H9 (cell line): ENCODE measurements around the gene ODC1. TPM values are rescaled to one million over a fixed set of nuclear protein-coding genes. Genes with fewer than 3 reads are reported as not detected.

Experiments used
- DNase-seq: peaks from one replicate; pipeline ENCODE4 v3.0.0-alpha.2; 2017
- H2AFZ ChIP-seq: one replicate; pipeline ENCODE4 v1.6.1; 2013; ENCODE audit warnings: mild to moderate bottlenecking, low read length, control low read depth, moderate library complexity
- H2AK5ac ChIP-seq: 2 replicates; pipeline ENCODE4 v1.6.1; 2013; ENCODE audit warnings: low read length, control low read depth, mixed read lengths; ENCODE audit not compliant: insufficient read length
- H2BK120ac ChIP-seq: one replicate; pipeline ENCODE4 v1.6.1; 2013; ENCODE audit warnings: low read depth, mild to moderate bottlenecking, low read length, control low read depth, inconsistent platforms; ENCODE audit not compliant: poor library complexity, severe bottlenecking
- H2BK12ac ChIP-seq: 2 replicates; pipeline ENCODE4 v1.6.1; 2013; ENCODE audit warnings: low read length, control low read depth, mixed read lengths, low read depth; ENCODE audit not compliant: insufficient read length
- H2BK15ac ChIP-seq: 2 replicates; pipeline ENCODE4 v1.6.1; 2013; ENCODE audit warnings: low read depth, low read length, control low read depth
- H2BK20ac ChIP-seq: one replicate; pipeline ENCODE4 v1.6.1; 2013; ENCODE audit warnings: low read depth, mild to moderate bottlenecking, low read length, control low read depth, inconsistent platforms; ENCODE audit not compliant: poor library complexity, severe bottlenecking
- H2BK5ac ChIP-seq: 2 replicates; pipeline ENCODE4 v1.6.1; 2013; ENCODE audit warnings: low read length, control low read depth, mixed read lengths; ENCODE audit not compliant: insufficient read length
- H3K14ac ChIP-seq: 2 replicates; pipeline ENCODE4 v1.6.1; 2013; ENCODE audit warnings: low read length, control low read depth; ENCODE audit not compliant: insufficient read depth
- H3K18ac ChIP-seq: 2 replicates; pipeline ENCODE4 v1.6.1; 2013; ENCODE audit warnings: low read depth, mild to moderate bottlenecking, mixed read lengths, low read length, control low read depth; ENCODE audit not compliant: insufficient read length
- H3K23ac ChIP-seq: 2 replicates; pipeline ENCODE4 v1.6.1; 2013; ENCODE audit warnings: low read length, control low read depth, mixed read lengths, low read depth; ENCODE audit not compliant: insufficient read length
- H3K23me2 ChIP-seq: 2 replicates; pipeline ENCODE4 v1.6.1; 2013; ENCODE audit warnings: low read depth, mild to moderate bottlenecking, mixed read lengths, low read length, control low read depth; ENCODE audit not compliant: insufficient read length, poor library complexity, severe bottlenecking
- H3K27ac ChIP-seq: 2 replicates; pipeline ENCODE4 v1.5.1; 2013; ENCODE audit warnings: low read length, control low read depth, mixed read lengths, low read depth; ENCODE audit not compliant: insufficient read length
- H3K27me3 ChIP-seq: 2 replicates; pipeline ENCODE4 v1.6.1; 2013; ENCODE audit warnings: low read length, control low read depth, inconsistent platforms; ENCODE audit not compliant: insufficient read depth
- H3K4ac ChIP-seq: 2 replicates; pipeline ENCODE4 v1.6.1; 2013; ENCODE audit warnings: low read depth, mild to moderate bottlenecking, control low read depth, inconsistent platforms, low read length, moderate library complexity
- H3K4me1 ChIP-seq: 2 replicates; pipeline ENCODE4 v1.6.1; 2013; ENCODE audit warnings: low read length, control low read depth, inconsistent platforms; ENCODE audit not compliant: insufficient read depth
- H3K4me2 ChIP-seq: 2 replicates; pipeline ENCODE4 v1.6.1; 2013; ENCODE audit warnings: low read length, control low read depth, mixed read lengths; ENCODE audit not compliant: insufficient read length, insufficient read depth
- H3K56ac ChIP-seq: 2 replicates; pipeline ENCODE4 v1.6.1; 2013; ENCODE audit warnings: low read depth, mild to moderate bottlenecking, mixed read lengths, low read length, control low read depth; ENCODE audit not compliant: insufficient read length
- H3K79me1 ChIP-seq: 2 replicates; pipeline ENCODE4 v1.6.1; 2013; ENCODE audit warnings: low read depth, mild to moderate bottlenecking, moderate library complexity, low read length, control low read depth, inconsistent platforms; ENCODE audit not compliant: insufficient read depth, poor library complexity, severe bottlenecking
- H3K79me2 ChIP-seq: 2 replicates; pipeline ENCODE4 v1.6.1; 2013; ENCODE audit warnings: low read length, control low read depth, inconsistent platforms; ENCODE audit not compliant: insufficient read depth
- H3K9ac ChIP-seq: 2 replicates; pipeline ENCODE4 v1.6.1; 2013; ENCODE audit warnings: low read length, control low read depth, mixed read lengths; ENCODE audit not compliant: insufficient read length; ENCODE audit errors: extremely low read depth
- H3K9me3 ChIP-seq: one replicate; pipeline ENCODE4 v1.6.1; 2013; ENCODE audit warnings: low read depth, low read length, inconsistent platforms; ENCODE audit not compliant: control insufficient read depth
- H3T11ph ChIP-seq: one replicate; pipeline ENCODE4 v1.6.1; 2013; ENCODE audit warnings: mild to moderate bottlenecking, low read length, control low read depth, inconsistent platforms
- H4K20me1 ChIP-seq: one replicate; pipeline ENCODE4 v1.6.1; 2013; ENCODE audit not compliant: control insufficient read depth, insufficient read length, insufficient read depth
- H4K5ac ChIP-seq: 2 replicates; pipeline ENCODE4 v1.6.1; 2013; ENCODE audit warnings: low read depth, mild to moderate bottlenecking, mixed read lengths, low read length, control low read depth; ENCODE audit not compliant: insufficient read length
- H4K8ac ChIP-seq: replicated peaks from 2 replicates; pipeline ENCODE4 v1.6.1; 2013; ENCODE audit warnings: low read length, control low read depth, mixed read lengths, low read depth; ENCODE audit not compliant: insufficient read length
- H4K91ac ChIP-seq: 2 replicates; pipeline ENCODE4 v1.6.1; 2013; ENCODE audit warnings: low read depth, mild to moderate bottlenecking, moderate library complexity, mixed read lengths, low read length, control low read depth; ENCODE audit not compliant: insufficient read length
- H3K27ac Mint-ChIP-seq, 3 experiments: 2 replicates in 2 of 3; 3 replicates in 1 of 3; pipeline ENCODE4 v1.8.0; 2020 to 2021; ENCODE audit warnings: mixed read lengths in 3 of 3, mild to moderate bottlenecking in 1 of 3, moderate library complexity in 1 of 3
- H3K27me3 Mint-ChIP-seq: 2 replicates; pipeline ENCODE4 v1.8.0; 2021; ENCODE audit warnings: low read depth, mild to moderate bottlenecking, moderate library complexity, mixed read lengths
- H3K36me3 Mint-ChIP-seq, 3 experiments: 2 replicates in 2 of 3; 3 replicates in 1 of 3; pipeline ENCODE4 v1.8.0; 2020 to 2021; ENCODE audit warnings: low read depth in 3 of 3, mixed read lengths in 3 of 3; ENCODE audit not compliant: insufficient read depth in 1 of 3
- H3K4me1 Mint-ChIP-seq, 2 experiments: 2 replicates each; pipeline ENCODE4 v1.8.0; 2020; ENCODE audit warnings: mixed read lengths in 2 of 2
- H3K4me3 Mint-ChIP-seq, 2 experiments: 2 replicates in 1 of 2; 3 replicates in 1 of 2; pipeline ENCODE4 v1.8.0; 2020 to 2021; ENCODE audit warnings: mild to moderate bottlenecking in 2 of 2, mixed read lengths in 2 of 2, moderate library complexity in 1 of 2
- H3K9me3 Mint-ChIP-seq, 2 experiments: 2 replicates in 1 of 2; 3 replicates in 1 of 2; pipeline ENCODE4 v1.8.0; 2020; ENCODE audit warnings: mild to moderate bottlenecking in 2 of 2, mixed read lengths in 2 of 2, moderate library complexity in 1 of 2
- CTCF ChIP-seq: fragments of 200-600 bp; sonication (generic); conservative IDR thresholded peaks from 3 replicates; pipeline ENCODE4 v1.8.0; 2021; ENCODE audit warnings: antibody characterized with exemption, mild to moderate bottlenecking
- WGBS: extraction: QIAGEN DNeasy Blood & Tissue Kit; methylation state at CpG from one replicate; pipeline ENCODE4 v1.1.7; 2013; ENCODE audit warnings: missing lambda C conversion rate, low lambda C conversion rate, mixed read lengths; ENCODE audit not compliant: insufficient read length; ENCODE audit errors: extremely low coverage; 5-methylcytosine and 5-hydroxymethylcytosine counted together
- total RNA-seq: library from RNA; stranded (reverse); gene quantifications from 2 replicates; pipeline ENCODE4 v1.2.1, GENCODE V29; 2021

Gene ODC1
- total RNA-seq, 1 experiment from 2014 or later = 48.3 TPM

- Histone ChIP-seq H3K9me3 (no peaks in the 10 kb centered on the region), H3K79me1 (no peaks in the 10 kb centered on the region), H2BK20ac (no peak overlapping the region), H4K91ac (no peak overlapping the region), H2BK15ac (no peak overlapping the region), H3K9ac (no peak overlapping the region), H2BK120ac (no peak overlapping the region), H3K56ac (no peak overlapping the region), H2BK5ac (no peak overlapping the region), H3K4ac (no peak overlapping the region), H3K23me2 (no peaks in the 10 kb centered on the region), H3K4me1 (no peaks in the 10 kb centered on the region), H3K79me2 (no peaks in the 10 kb centered on the region), H3K27me3 (no peaks in the 10 kb centered on the region), H2BK12ac (no peak overlapping the region), H4K20me1 (no peaks in the 10 kb centered on the region), H2AFZ (no peak overlapping the region), H3T11ph (no peak overlapping the region), H2AK5ac (no peak overlapping the region), H4K8ac (no peak overlapping the region), H3K27ac (no peak overlapping the region), H3K14ac (no peak overlapping the region), H3K18ac (no peak overlapping the region), H3K23ac (no peak overlapping the region), H4K5ac (no peak overlapping the region), H3K4me2 (no peak overlapping the region)
- Mint-ChIP-seq H3K27me3 (peaks cover 2% of the 10 kb centered on the region), H3K4me1 (peaks cover 0 to 10% of the 10 kb centered on the region in 2 experiments; a peak in 2 of 4 replicates), H3K9me3 (peaks cover 3 to 12% of the 10 kb centered on the region in 2 experiments), H3K36me3 (peaks cover 0 to 12% (median 9%) of the 10 kb centered on the region in 3 experiments; a peak in 5 of 7 replicates), H3K27ac (no peak overlapping the region), H3K4me3 (no peak overlapping the region)
- DNase-seq = no peak
- TF ChIP-seq CTCF = no peak
- WGBS = no CpG with 5 or more reads among the region's 14 CpGs
Measured at GRCh38 chr2:10402062-10402585, 46.0 kb downstream of the ODC1 start.
